GM19397 (cell line): ENCODE results near the gene L3MBTL4.
"Not testable (repeated sequence)": the region's sequence is repeated elsewhere in the genome, so short reads cannot be mapped to it uniquely, and the experiment has no call there.

Experiments used
- ATAC-seq: cut with Tn5 transposase; IDR thresholded peaks from one replicate; pipeline ENCODE4 v1.9.1; 2021; ENCODE audit warnings: mild to moderate bottlenecking, moderate library complexity; ENCODE audit not compliant: unreplicated experiment

The L3MBTL4 gene

DNA sequence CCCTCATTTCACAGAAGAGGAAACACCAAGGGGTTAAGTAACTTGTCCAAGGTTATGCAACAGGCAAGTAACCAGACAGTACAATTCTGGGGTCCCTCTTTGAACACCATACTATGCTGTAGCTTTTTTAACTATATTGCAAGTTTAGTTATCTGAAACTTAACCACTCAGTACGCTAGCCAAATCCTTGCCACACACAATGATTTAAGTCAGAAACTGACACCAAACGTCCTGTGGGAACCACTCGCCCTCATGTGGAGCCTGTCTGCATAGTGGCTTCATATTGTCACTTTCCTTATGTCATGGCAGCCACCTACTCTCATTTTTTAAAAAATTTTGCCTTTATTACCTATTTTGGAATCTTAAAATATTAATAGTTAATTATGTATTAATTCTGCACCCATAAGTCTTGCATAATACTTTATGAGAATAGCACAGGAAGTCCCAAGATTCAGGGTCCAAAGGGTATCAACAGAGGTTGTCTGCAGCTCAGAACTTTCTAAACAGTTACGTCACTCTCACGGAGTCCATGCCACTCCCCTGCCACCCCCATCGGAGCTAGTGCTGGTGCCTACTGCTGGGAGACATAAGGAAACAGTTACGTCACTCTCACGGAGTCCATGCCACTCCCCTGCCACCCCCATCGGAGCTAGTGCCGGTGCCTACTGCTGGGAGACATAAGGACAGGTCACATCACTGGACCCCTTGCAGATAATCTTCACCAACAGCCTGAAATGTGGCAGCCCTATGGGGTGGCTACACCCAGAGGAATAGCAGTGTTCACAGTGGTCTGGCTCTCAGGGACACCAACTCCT is 99.0 kb downstream of the L3MBTL4 start:
- ATAC-seq: no peak

DNA sequence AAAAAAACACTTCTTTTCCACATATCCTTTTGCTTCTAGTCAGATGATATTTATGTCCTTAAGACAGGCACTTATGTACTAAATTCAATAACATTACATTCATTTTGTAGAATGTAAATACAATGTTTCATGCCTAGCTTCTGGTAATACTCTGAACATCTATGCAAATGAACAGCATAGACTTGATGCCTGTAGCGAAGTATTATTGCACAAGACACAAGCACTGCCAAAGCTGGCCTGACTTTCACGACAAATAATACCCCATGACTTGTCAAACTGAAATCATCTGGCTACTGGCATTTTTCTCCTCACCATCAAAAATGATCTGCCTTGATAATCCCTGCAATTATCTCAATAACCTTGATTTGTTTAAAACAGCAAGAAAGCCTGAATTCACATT is 101.3 kb downstream of the L3MBTL4 start:
- no peak for ATAC-seq

GRCh38 chr18:6311456-6312215 is 103.1 kb downstream of the L3MBTL4 start:
- ATAC-seq: no peak

GRCh38 chr18:6310714-6311113 is 104.0 kb downstream of the L3MBTL4 start:
- ATAC-seq: no peak

DNA sequence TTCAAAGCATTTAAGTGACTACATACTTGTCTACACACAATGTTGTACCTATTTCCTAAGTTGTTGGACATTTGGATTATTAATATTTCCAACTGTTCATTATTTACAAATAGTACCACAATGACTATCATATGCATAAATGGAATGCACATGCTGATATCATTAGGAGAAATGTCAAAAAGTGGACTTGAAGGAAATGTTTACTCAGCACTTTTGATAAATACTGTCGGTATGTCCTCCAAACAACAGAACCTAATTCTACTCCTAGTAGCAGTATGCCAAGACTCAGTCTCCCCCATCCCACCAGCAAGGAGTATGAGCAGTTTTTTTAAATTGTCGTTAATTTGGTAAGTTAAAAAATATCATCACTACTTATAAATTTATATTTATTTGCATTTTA is 116.8 kb downstream of the L3MBTL4 start:
- ATAC-seq: no peak

GRCh38 chr18:6294148-6294784 is 120.4 kb downstream of the L3MBTL4 start:
- no peak for ATAC-seq

DNA sequence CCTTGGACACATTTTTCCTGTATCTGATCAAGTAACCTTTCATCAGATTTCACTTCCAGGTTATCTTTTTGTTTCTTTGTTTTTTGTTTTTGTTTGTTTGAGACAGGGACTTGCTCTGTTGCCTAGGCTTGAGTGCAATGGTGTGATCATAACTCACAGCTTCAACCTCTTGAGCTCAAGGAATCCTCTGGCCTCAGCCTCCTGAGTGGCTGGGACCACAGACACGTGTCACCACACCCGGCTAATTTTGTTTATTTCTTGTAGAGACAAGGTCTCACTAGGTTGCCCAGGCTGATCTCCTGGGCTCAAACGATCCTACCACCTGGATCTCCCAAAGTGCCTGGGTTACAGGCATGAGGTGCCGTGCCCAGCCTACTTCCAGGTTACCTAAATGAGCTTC is 124.9 kb downstream of the L3MBTL4 start:
- no peak for ATAC-seq

DNA sequence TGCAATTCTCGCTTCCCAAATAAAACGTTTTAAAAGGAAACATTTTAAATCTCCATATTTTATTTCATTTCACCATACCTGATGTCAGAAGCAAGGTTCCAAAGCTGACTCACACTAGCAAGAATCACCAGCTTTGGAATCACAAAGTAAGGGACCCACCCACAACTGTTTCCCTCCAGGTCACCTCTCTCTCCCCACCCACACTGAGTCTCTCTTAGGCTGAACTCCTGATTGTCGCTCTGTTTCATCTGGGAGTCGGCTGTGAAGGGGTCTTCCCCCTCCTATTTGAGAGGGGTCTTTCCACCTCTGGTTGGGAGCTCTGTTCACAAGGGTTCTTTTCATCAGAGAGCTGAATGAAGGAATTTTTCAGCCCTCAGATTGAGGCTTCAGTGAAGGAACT is 128.1 kb downstream of the L3MBTL4 start:
- ATAC-seq: no peak

DNA sequence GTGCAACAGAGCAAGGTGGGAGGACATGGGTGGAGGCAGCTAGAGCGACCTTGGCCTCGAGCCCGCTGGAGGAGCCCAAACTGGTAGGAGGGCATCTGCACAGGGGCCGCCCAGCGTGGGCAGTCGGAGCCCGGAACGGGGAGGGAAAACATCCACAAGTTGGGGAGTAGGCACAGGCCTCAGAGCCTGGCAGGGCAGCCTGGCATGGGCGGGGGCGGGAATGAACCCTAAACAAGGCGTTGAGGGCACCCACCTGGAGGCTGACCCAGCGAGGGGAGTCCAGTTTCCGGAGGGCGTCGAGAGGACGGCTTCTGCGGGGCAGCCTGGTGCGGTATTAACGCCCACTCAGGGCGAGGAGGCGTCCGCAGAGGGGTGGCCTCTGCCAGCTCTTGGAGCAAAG is 129.9 kb downstream of the L3MBTL4 start:
- no peak for ATAC-seq

DNA sequence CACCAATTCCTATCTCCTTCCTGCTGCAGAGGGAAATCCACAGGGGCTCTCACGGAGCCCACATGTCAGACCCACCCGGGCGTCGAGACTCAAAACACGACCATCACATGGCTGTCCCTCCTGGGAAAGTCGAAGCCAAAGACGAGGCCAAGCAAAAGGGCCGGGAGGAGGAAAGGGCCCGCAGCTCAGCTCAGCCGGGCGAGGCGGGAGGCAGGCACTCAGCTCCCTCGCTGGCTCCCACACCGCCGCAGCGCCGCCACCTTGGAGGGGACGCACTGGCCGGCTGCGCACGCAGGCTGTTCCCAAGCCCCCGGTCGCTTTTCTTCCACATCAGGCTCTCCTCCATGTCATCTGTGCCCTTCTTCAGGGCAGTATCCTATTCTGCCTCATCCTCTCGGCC is 130.4 kb downstream of the L3MBTL4 start:
- no peak for ATAC-seq

- ATAC-seq: no peak
Observed at GRCh38 chr18:6281874-6282273, 132.8 kb downstream of the L3MBTL4 start.

DNA sequence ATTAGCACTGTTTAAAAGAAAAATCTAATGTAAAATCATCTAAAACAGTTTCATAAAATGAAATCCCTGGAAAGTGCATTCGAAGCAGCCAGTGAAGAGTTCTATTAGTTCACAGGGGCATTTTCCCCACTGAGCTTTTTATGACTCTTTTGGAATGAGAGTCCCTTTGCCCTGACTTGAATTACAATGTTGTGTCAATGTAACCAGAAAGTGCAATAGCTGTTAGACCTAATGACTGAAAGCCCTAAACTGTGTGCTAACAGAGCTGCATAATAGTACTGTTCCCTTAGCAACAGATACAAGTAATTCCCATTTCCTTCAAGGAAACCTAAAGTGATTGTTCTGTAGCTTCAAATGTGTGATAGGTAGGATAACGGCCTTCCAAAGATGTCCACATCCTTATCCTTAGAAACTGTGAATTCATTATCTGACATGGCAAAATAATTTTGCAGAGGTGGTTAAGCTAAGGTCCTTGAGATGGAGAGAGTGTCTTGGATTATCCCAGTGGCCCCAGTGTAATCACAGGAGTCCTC is 134.4 kb downstream of the L3MBTL4 start:
- ATAC-seq: no peak

GRCh38 chr18:6279308-6279707 is 135.4 kb downstream of the L3MBTL4 start:
- ATAC-seq: no peak

- ATAC-seq: no peak
Observed at GRCh38 chr18:6273423-6273822, 141.3 kb downstream of the L3MBTL4 start.

- not testable (repeated sequence) for ATAC-seq
Observed at GRCh38 chr18:6272144-6272543, 142.6 kb downstream of the L3MBTL4 start.

GRCh38 chr18:6271585-6271984 is 143.1 kb downstream of the L3MBTL4 start:
- ATAC-seq: no peak

- ATAC-seq: peak; percentile 87
Observed at GRCh38 chr18:6270771-6271216, 143.9 kb downstream of the L3MBTL4 start.

GRCh38 chr18:6269660-6270332 is 144.9 kb downstream of the L3MBTL4 start:
- ATAC-seq: no peak

DNA sequence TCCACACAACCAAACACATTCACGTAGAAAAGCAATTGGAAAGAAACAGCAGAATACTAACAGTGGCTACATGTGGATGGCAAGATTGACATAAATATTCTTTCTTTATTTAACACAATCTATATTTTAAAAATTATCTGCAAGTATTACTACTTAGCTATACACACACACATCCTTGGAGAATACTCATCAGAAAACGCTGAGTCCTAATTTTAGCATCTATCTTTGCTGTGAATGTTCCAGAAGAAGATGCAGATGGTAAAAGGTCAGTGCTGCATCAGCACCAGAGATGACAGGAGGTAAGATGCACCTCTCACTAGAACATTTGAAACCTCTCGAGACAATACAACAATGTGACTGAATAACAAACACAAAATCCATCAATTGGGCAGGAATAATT is 148.5 kb downstream of the L3MBTL4 start:
- no peak for ATAC-seq

- ATAC-seq: no peak
Observed at GRCh38 chr18:6261938-6262337, 152.8 kb downstream of the L3MBTL4 start.

GRCh38 chr18:6259324-6259723 is 155.4 kb downstream of the L3MBTL4 start:
- not testable (repeated sequence) for ATAC-seq
